ENCODE results near the gene SNRNP35. TPM values are rescaled to one million over a fixed set of nuclear protein-coding genes. Genes with fewer than 3 reads are reported as not detected.
"Not testable (repeated sequence)": the region's sequence is repeated elsewhere in the genome, so short reads cannot be mapped to it uniquely, and the experiment has no call there.

Gene SNRNP35
- total and polyA plus RNA-seq, 2 experiments from 2014 or later = 13.6 to 25.7 TPM

- H3K27ac ChIP-seq = no peak overlapping the region
- H4K20me1 ChIP-seq (ENCODE audit: insufficient read depth, poor library complexity, severe bottlenecking) = no peaks in the 10 kb centered on the region
- H3K9me2 ChIP-seq (replicated peaks; ENCODE audit: insufficient read depth) = no peaks in the 10 kb centered on the region
- H3K36me3 ChIP-seq (replicated peaks; ENCODE audit: insufficient read depth, low read depth) = no peaks in the 10 kb centered on the region
- H3K79me2 ChIP-seq = no peaks in the 10 kb centered on the region
- H3K4me2 ChIP-seq = no peak overlapping the region
- no peak overlapping the region for H2AFZ ChIP-seq
- H3K4me1 ChIP-seq (ENCODE audit: insufficient read depth) = no peaks in the 10 kb centered on the region
- H3K9me3 ChIP-seq (ENCODE audit: low read depth) = no peaks in the 10 kb centered on the region
- H3K27me3 ChIP-seq = no peaks in the 10 kb centered on the region
- no peak for TF ChIP-seq EZH2phosphoT487 (IDR thresholded peaks at IDR 0.05; ENCODE audit: low read depth, severe bottlenecking, unreplicated experiment)
- TF ChIP-seq EZH2 (IDR thresholded peaks at IDR 0.05; ENCODE audit: borderline replicate concordance) = no peak
- TF ChIP-seq, protein P1, sequence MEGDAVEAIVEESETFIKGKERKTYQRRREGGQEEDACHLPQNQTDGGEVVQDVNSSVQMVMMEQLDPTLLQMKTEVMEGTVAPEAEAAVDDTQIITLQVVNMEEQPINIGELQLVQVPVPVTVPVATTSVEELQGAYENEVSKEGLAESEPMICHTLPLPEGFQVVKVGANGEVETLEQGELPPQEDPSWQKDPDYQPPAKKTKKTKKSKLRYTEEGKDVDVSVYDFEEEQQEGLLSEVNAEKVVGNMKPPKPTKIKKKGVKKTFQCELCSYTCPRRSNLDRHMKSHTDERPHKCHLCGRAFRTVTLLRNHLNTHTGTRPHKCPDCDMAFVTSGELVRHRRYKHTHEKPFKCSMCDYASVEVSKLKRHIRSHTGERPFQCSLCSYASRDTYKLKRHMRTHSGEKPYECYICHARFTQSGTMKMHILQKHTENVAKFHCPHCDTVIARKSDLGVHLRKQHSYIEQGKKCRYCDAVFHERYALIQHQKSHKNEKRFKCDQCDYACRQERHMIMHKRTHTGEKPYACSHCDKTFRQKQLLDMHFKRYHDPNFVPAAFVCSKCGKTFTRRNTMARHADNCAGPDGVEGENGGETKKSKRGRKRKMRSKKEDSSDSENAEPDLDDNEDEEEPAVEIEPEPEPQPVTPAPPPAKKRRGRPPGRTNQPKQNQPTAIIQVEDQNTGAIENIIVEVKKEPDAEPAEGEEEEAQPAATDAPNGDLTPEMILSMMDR (IDR thresholded peaks at IDR 0.05; ENCODE audit: poor library complexity) = no peak
- no peak for DNase-seq (ENCODE audit: low spot score)
- no peak overlapping the region for H3K4me3 ChIP-seq
- WGBS (ENCODE audit: low lambda C conversion rate, missing lambda C conversion rate) = 95% methylated on average over 6 of the region's 6 CpGs
Observed at GRCh38 chr12:123506843-123507236, 48.9 kb downstream of the SNRNP35 start.

GRCh38 chr12:123512838-123513665 is 55.1 kb downstream of the SNRNP35 start:
- no peak for DNase-seq (ENCODE audit: low spot score)
- Histone ChIP-seq H3K27ac (no peak overlapping the region), H3K4me2 (no peak overlapping the region), H3K9me2 (replicated peaks; ENCODE audit: insufficient read depth) (no peaks in the 10 kb centered on the region), H3K36me3 (replicated peaks; ENCODE audit: insufficient read depth, low read depth) (no peaks in the 10 kb centered on the region), H2AFZ (no peak overlapping the region), H3K4me3 (no peak overlapping the region), H3K4me1 (ENCODE audit: insufficient read depth) (no peaks in the 10 kb centered on the region), H3K27me3 (no peaks in the 10 kb centered on the region), H3K9me3 (ENCODE audit: low read depth) (no peaks in the 10 kb centered on the region), H3K79me2 (no peaks in the 10 kb centered on the region), H4K20me1 (ENCODE audit: insufficient read depth, poor library complexity, severe bottlenecking) (no peaks in the 10 kb centered on the region)
- WGBS (ENCODE audit: low lambda C conversion rate, missing lambda C conversion rate) = 91% methylated on average over 24 of the region's 26 CpGs
- TF ChIP-seq EZH2phosphoT487 (IDR thresholded peaks at IDR 0.05; ENCODE audit: low read depth, severe bottlenecking, unreplicated experiment) = no peak
- TF ChIP-seq, protein P1 (IDR thresholded peaks at IDR 0.05; ENCODE audit: poor library complexity) = no peak
- TF ChIP-seq EZH2 (IDR thresholded peaks at IDR 0.05; ENCODE audit: borderline replicate concordance) = no peak

GRCh38 chr12:123513805-123514204 is 55.9 kb downstream of the SNRNP35 start:
- DNase-seq (ENCODE audit: low spot score) = no peak
- TF ChIP-seq, protein P1 (IDR thresholded peaks at IDR 0.05; ENCODE audit: poor library complexity) = no peak
- TF ChIP-seq EZH2 (IDR thresholded peaks at IDR 0.05; ENCODE audit: borderline replicate concordance) (no peak), EZH2phosphoT487 (IDR thresholded peaks at IDR 0.05; ENCODE audit: low read depth, severe bottlenecking, unreplicated experiment) (no peak)
- Histone ChIP-seq H3K27me3 (no peaks in the 10 kb centered on the region), H3K27ac (no peak overlapping the region), H3K36me3 (replicated peaks; ENCODE audit: insufficient read depth, low read depth) (no peaks in the 10 kb centered on the region), H3K9me3 (ENCODE audit: low read depth) (no peaks in the 10 kb centered on the region), H3K4me1 (ENCODE audit: insufficient read depth) (no peaks in the 10 kb centered on the region), H2AFZ (no peak overlapping the region), H3K4me3 (no peak overlapping the region), H3K79me2 (no peaks in the 10 kb centered on the region), H3K4me2 (no peak overlapping the region), H4K20me1 (ENCODE audit: insufficient read depth, poor library complexity, severe bottlenecking) (no peaks in the 10 kb centered on the region), H3K9me2 (replicated peaks; ENCODE audit: insufficient read depth) (no peaks in the 10 kb centered on the region)
- WGBS (ENCODE audit: low lambda C conversion rate, missing lambda C conversion rate) = 90% methylated on average over 13 of the region's 13 CpGs

- 95% methylated on average over 1 of the region's 1 CpG for WGBS (ENCODE audit: low lambda C conversion rate, missing lambda C conversion rate)
- not testable (repeated sequence) for DNase-seq (ENCODE audit: low spot score); H3K4me1 ChIP-seq (ENCODE audit: insufficient read depth); H3K79me2 ChIP-seq; H3K27ac ChIP-seq; H4K20me1 ChIP-seq (ENCODE audit: insufficient read depth, poor library complexity, severe bottlenecking); H3K27me3 ChIP-seq; H2AFZ ChIP-seq; H3K4me3 ChIP-seq; H3K4me2 ChIP-seq; H3K9me3 ChIP-seq (ENCODE audit: low read depth); H3K36me3 ChIP-seq (replicated peaks; ENCODE audit: insufficient read depth, low read depth); H3K9me2 ChIP-seq (replicated peaks; ENCODE audit: insufficient read depth)
Observed at GRCh38 chr12:123514582-123515221, 56.8 kb downstream of the SNRNP35 start.
